HG03575 (cell line): Measurements from ENCODE around the gene FOXN1.
"Not testable (repeated sequence)": the region's sequence is repeated elsewhere in the genome, so short reads cannot be mapped to it uniquely, and the experiment has no call there.

Experiments
- ATAC-seq: cut with Tn5 transposase; IDR thresholded peaks from one replicate; pipeline ENCODE4 v1.9.1; 2021; ENCODE audit not compliant: unreplicated experiment, insufficient number of reproducible peaks, low FRiP score; ENCODE audit errors: extremely low read depth

The FOXN1 gene

DNA sequence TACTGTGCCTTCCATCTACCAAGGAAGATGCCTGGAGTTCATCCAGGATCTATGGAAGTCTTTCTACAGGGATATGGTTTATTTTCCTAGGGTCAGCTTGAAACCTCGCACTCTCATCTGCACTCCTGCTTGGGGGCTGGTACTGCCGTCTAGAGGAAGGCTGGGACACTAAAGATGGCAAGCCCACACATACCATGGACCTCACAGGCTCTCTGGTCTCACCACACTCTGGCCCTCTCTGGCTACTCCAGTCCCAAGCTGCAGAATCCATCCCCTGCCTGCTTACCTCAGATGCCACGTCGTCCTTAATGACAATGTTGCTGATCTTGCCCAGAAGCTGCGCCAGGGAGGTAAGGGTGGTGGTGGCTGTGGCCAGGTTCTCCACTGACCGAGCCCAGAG, 48.4 kb downstream of the FOXN1 start:
- no peak for ATAC-seq

DNA sequence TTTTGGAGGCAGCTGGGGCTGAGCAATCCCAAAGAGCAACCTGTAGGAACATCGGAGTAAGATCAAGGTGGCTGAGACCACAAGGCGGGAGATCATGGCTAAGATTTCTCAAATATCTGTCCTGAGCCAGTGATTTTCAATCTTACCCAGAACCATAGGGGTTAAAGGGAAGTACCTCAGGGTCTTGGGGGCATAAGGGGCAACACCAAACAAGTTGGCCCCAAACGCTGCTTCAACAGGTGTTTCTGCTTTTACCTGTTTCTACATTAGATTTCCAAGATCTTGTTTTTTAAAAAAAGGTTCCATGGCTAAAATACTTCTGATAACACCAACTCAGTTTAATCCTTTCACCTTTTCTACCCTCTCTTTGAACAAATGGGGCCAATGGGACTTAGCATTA, 48.9 kb downstream of the FOXN1 start:
- ATAC-seq = no peak

DNA sequence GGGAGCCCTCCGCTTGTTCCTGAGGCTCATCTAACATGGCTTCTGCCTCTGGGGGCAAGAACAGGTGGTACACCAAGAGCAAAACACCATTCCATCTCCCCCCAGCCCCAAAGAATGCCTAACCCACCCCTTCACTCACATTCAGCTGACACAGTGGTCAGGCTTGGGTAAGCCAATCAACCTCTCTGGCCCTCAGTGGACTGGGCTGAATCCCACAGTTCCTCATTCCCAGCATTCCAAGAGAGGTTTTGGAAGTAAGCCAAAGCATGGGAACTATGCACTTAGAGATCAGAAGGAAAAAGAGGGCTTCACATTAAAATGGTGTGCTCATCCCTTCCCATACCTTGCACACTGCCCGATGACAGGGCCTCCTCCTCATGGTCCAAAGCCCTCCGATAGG, 57.3 kb downstream of the FOXN1 start:
- no peak for ATAC-seq

DNA sequence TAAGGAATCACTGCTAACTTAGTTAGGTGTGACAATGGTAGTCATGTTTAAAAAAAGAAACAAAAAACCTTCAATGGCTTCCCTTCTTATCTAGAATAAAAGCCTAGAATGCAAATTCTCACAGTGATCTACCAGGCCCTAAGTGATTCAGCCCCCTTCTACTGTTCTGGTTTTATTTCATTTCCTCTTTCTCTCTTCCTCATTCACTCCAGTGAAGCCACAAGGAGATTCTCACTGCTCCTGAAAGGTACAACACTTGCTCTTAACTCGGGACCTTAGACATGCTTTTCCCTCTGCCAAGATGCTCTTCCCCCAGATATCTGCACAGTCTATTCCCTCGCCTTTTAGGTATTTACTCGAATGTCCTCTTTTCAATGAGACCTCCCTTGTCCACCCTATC, 61.5 kb downstream of the FOXN1 start:
- no peak for ATAC-seq

DNA sequence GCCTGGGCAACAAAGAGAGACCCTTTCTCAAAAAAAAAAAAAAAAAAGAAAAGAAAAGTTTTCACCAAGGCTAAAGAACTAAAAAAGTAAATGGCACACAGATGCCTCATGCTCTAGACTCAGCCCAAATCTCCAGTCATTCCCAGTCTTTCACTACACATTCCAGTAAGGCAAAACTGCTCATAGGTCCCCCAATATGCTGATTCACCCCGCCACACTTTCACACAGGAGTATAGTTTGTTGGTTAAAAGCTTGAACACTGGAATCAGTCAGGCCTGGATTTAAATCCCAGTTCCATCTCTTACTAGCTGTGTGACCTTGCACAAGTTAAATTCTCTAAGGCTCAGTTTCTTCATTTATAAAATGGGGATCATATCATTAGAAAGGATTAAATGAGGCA, 63.3 kb downstream of the FOXN1 start:
- ATAC-seq = no peak

DNA sequence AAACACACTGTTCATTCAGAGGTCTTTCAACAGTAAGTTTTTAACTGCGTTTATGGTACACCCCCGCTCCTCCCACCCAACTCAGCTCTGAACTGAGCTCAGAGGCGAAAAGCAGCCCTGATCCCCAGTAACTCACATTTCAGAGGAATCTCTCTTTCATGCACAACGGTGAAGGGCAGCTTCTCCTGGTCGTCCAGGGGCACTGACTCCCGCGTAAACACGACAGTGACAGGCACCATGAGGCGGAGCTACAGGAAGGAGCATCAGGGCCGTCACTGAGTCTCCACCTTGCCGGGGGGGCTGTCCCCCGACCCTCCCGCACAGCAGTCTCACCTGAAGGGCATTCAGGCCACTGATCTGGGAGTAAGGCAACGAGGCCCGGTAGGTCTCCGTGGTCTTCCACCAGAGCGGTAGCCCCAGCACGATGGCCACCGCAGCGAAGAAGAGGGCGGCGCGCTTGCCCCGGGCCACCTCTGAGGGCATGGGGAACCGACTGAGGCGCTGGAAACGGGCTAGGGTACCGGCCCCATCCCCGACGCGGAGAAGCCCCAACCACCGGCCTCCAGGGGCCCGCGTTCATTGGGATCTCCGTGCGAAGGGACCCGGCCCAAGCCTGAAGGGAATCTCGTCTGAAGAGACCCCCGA, 64.7 kb downstream of the FOXN1 start:
- no peak for ATAC-seq

DNA sequence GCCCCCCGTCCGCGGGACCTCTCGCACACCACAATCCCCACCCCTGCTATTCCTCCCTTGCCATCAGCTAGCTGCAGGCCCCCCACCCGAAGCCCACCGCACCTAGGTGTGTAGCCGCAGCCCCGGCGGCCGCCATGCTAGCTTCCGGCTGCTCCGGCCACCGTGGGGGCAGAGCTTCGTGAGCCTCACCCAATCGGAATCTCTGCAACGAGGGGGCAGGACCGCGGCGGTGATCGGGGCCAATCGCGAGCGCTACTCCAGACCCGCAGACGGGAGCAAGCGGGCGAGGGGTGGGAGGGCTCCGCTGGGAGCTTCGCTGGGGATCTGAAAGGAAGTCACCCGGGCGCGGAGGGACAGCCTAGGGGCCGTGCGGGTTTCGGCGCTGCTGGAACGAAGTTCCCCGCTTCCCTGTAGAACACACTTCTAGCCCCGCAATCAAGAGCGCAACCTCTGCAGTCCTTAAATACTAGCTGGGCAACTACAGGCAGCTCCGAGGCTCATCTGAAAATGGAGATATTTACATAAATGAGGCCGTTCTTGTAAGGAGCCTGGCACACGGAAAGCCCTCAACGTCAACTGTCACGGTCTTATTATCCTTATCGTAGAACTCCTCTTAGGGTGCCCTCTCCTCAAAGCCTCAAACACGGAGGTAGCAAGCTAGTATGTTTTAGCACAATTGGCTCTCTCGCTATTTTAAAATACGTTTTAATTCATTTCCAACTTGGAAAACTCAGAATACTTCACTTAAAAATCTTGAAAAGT, 65.4 kb downstream of the FOXN1 start, which contains the start of gene PIGS:
TSS of gene PIGS (minus strand) at position 164 of the 762 bp plus-strand sequence. CDS start at position 136, 28 bp downstream.
- no peak for ATAC-seq

DNA sequence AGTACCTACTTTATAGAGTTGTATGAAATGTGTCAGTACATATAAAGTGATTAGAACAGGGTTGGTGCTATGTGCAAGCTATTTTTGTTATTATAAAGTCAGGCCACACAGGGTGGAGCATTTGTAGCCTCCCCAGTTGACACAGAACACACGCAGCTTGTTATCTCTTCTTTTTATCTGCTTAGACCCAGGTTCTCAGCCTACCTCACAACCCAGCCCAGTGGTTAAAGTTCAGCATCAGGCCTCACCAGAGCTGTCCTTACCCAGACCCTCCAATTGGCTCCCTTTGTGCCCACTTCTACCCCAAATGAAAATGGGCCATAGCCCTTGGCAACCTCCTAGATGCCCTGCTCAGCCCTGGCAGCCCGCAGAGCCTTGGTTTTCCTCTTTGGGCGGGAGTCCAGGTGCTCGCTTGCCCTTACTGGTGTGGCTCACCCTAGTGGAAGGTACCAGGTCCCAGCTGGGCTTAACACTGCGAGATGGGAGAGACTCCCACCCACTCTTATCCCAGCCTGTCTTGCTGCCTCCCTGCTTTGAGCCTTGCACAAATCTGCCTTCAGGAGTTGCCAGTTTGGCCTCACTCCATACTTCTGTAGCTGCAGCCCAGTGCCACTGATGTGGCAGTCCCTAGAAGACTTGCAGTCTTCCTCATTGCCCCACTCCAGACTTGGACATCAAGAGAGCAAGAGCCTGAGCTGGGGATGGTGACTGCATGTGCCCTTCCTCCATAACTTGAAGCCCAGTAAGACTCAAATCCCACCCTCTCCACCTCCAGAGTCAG, 66.3 kb downstream of the FOXN1 start:
- no peak for ATAC-seq

DNA sequence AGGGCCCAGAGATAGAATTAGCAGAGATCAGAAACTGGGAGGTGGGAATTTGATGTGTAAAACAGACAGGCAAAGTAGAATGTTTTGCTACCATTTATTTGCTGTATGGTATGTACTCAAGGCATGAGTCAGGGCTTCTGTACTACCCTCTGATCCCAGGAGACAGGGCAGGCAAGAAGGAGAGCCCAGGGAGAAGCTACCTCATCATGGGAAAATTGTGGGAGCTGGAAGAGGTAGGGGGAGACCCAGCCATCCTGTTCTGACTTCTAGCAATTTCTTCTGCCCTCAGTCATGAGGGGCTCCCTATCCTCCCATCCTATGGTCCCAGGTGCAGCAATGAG, 66.9 kb downstream of the FOXN1 start:
- no peak for ATAC-seq

DNA sequence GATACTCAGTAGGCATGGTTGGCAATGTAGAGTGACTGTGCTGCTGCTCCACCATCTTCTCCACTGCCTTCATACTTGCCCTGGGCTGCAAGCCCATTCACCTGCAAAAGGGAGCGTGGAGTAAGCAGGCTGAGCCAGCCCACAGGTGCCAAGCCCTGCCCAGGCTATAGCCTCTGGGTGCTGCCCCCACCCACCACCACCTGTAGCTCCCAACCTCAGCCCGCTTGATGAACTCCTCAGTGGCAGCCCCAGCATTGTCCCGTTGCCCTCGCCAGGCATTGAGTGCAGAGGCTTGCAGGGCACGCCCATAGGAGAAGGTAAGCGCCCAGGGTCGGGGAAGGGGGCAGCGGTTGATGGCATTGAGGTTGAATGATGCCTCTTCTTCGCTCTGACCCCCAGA, 67.4 kb downstream of the FOXN1 start:
- no peak for ATAC-seq

DNA sequence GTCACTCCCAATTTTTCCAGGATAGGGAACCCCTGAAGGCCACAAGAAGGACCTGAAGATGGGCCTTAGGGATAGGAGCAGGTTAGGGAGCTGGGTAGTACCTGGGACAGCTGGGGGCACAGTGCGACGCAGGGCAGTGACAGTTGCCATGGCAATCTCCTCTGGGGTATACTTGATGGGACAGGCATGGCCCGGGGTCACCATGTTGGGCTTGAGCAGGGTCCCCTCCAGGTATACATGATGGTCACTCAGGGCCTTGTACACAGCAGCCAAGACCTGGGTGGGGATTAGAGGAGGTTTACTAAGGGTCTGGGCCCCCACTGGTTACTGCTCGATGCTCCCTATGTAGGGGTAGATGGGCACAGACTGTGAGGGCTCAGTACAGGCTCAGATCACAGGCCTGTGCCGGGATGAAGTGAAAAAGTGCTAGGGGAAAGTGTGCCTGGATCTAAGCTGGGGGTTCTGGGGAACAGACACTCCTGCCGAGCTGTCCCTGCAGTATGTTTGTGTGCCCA, 67.9 kb downstream of the FOXN1 start:
- ATAC-seq = no peak

DNA sequence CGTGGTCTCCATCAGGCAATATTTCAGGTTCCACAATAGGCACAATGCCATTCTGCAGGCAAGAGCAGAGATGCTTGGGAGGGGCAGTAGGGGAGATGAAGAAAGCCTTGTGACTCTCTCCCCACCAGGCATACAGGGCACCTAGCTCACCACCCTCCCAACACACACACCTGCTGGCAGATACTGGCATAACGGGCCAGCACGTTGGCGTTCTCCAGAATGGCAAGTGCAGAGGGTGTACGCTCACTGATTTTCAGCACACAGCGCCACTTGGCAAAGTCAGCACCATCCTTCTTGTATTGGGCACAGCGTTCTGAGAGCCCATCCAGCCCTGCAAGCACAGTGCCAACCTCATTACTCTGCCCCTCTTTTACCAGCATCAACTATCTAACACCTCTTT, 68.4 kb downstream of the FOXN1 start:
- ATAC-seq = no peak

DNA sequence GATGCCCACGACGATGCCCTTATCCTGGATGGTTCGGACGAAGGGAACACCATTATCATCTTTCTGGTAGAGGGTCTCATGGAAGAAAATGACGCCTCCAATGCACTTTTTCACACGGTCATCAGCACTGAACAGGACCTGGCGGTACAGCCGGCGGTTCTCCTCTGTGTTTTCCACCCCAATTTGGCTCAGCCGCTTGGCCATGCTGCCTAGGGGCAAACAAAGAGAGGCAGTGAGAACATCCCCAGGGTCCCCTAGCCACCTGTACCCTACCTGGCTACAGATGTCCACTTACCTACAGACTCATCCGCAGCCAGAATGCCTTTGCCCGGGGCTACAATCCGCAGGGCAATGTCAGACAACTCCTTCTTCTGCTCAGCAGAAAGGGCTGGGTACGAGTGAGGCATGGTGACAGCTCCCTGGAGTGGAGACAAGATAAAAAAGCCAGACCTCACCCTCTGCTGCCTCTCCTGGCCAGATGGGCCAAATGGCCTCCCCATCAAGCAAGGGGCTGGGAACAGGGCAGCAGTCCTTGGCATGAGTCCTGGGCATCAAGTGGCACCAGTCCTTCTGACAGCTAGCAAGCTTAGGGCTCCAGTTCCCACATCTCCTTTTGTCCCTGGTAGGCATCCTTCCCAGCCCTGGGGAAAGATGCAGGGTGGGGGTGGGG, 69.1 kb downstream of the FOXN1 start:
- no peak for ATAC-seq

DNA sequence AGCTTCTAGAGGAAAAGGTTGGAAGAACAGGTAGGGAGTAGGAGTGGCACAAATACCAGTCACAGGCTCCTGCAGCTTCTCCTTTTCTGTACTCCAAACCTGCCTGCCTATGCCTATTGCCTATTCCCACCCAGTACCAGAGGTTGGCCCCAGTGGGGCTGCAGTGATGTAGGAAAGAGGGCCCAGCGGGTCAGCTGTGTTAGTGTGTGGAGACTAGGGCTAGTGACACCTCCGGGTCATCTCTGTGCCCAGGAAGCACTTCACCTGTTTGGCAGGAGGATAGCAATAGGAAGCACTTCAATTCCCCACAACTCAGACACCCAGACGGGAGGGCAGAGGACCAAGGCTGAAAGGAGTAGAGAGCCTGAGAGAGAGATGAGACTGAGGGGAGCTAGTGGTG, 69.9 kb downstream of the FOXN1 start:
- ATAC-seq = not testable (repeated sequence)

DNA sequence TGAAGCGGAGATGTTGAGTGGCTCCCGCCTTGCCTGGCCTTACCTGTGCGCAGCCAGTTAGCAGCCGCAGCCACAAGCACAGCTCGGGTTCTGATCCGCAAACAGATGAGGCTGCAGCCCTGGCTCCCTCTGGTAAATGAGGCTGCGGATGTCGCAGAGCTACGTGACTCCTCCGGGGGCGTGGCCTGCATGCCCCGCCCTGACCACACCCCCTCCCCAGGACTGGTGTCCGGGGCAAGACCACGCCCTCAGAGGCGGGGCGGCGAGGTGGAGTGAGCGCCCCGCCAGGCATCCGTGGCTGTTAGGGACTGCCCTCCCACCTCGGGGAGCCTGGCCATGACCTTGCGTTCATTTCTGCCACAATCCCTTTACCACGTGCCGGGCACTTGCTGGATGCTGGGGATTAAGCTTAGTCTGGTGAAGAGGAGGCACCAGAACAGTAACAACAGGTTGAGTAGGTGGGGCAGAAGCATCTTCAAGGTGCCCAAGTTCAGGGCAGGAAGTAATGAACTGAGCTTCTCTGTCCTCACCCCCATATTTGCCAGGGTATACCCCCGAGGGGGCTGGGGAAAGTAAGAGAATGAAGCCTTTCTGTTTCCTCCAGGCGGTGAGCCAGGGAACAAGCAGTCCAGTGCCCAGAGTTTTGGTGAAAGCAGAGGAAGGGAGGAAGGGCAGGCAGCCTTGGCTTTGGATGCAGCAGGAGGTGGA, 70.8 kb downstream of the FOXN1 start, which contains the start of gene ALDOC:
TSS of gene ALDOC (minus strand) at position 138 of the 708 bp plus-strand sequence. CDS start 1,363 bp downstream, outside the sequence.
- ATAC-seq = no peak

DNA sequence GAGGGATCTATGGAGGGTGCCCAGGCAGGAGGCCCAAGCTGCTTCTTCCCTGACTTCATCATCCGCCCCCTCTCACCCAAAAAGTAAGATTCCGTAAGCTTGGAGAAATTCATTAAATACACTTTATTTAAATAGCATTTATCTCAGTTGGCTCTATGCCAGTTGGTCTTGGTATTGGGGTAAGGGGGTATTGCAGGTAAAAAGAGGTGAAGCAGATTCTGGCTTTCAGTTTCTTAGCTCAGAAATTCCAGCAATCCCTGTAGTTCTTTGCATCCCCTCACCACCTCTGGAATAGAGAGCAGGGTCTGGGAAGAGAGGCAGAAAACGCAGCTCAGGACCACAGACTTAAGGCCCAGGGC, 71.3 kb downstream of the FOXN1 start:
- no peak for ATAC-seq

DNA sequence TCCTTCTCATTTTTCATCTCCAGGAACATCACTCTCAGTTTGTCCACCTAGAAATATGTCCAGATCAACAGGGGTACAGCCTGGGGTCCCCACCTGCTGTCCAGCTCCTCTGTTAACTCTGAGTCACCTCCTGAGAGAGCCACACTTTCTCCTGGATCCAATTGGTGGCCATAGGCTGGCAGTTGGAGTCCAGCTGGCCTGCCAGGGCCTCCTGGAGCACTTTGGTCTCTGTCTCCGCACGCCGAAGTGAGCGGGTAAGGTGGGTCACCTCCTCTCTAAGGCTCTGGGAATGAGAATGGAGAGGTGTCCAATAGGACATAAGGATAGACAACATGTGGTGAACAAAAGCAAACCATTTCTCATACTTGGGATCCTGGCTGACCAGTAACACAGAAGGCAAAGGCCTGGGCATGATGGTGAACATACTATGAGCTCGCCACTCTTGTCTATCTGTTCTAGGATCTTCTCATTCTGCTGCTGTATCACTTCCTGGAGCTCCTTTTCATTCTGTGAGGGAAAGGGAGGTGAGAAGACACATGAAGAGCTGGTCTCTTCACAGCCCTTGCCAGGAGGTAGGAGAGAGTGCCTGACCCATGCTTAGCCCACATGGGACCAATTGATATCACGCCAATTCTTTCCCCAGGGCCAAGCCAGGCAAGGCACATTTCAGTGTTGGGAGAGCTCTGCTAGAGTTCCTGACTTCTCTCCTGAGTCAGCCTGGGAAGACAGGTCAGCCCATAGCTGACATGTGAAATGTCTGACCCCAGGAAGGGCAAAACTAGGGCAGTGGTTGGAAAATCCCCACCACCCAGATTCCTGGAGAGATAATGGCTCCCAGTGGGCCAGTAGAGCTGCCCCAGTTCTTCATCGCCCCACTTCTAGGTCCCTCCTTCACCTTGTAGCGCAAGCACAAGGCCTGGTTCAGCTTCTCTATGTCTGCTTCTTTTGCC, 72.4 kb downstream of the FOXN1 start:
- ATAC-seq = no peak

DNA sequence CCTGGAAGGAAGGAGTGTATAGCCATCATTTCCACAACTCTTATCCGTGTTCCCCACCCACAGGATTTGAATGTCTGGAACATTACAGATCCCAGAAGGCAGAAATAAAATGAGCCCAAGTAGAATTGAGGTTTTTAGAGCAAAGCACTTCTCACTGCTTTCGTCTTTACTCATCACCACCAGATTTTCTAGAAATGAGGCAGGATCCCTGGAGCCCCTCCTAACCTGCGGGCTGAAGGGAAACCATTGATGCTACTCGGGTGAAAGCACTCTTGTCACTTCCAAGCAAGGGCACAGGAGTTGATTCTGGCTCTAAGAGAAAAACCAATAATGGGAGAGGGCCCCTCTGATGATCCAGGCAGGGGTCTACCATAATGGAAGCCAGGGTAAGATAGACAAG, 73.4 kb downstream of the FOXN1 start:
- ATAC-seq = no peak
